ENCODE results near the gene MMP17. TPM values are rescaled to one million over a fixed set of nuclear protein-coding genes. Genes with fewer than 3 reads are reported as not detected.
A peak's percentile ranks its signal among the peaks of the same experiment; 100 is the strongest.

The MMP17 gene
- total and polyA plus RNA-seq, 8 donors = 0.58 to 21.5 (median 2.5) TPM

- ATAC-seq (no peak), FAIRE-seq (no peak), DNase-seq (no peak)
- intact Hi-C loops (cut with DNase I) = no loop called here
- Histone ChIP-seq H3K27me3 (no peaks in the 10 kb centered on the region), H3K36me3 (no peaks in the 10 kb centered on the region), H3K4me1 (no peaks in the 10 kb centered on the region), H3K27ac (no peak overlapping the region), H3K9me3 (no peaks in the 10 kb centered on the region), H3K4me3 (no peak overlapping the region)
- WGBS, 2 donors = 70 to 86% methylated on average over 10 of the region's 10 CpGs
- TF ChIP-seq, protein P1, sequence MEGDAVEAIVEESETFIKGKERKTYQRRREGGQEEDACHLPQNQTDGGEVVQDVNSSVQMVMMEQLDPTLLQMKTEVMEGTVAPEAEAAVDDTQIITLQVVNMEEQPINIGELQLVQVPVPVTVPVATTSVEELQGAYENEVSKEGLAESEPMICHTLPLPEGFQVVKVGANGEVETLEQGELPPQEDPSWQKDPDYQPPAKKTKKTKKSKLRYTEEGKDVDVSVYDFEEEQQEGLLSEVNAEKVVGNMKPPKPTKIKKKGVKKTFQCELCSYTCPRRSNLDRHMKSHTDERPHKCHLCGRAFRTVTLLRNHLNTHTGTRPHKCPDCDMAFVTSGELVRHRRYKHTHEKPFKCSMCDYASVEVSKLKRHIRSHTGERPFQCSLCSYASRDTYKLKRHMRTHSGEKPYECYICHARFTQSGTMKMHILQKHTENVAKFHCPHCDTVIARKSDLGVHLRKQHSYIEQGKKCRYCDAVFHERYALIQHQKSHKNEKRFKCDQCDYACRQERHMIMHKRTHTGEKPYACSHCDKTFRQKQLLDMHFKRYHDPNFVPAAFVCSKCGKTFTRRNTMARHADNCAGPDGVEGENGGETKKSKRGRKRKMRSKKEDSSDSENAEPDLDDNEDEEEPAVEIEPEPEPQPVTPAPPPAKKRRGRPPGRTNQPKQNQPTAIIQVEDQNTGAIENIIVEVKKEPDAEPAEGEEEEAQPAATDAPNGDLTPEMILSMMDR (IDR thresholded peaks at IDR 0.05) = no peak
These were observed 39.3 kb downstream of the MMP17 start for GRCh38 chr12:131867471-131867870.

DNA sequence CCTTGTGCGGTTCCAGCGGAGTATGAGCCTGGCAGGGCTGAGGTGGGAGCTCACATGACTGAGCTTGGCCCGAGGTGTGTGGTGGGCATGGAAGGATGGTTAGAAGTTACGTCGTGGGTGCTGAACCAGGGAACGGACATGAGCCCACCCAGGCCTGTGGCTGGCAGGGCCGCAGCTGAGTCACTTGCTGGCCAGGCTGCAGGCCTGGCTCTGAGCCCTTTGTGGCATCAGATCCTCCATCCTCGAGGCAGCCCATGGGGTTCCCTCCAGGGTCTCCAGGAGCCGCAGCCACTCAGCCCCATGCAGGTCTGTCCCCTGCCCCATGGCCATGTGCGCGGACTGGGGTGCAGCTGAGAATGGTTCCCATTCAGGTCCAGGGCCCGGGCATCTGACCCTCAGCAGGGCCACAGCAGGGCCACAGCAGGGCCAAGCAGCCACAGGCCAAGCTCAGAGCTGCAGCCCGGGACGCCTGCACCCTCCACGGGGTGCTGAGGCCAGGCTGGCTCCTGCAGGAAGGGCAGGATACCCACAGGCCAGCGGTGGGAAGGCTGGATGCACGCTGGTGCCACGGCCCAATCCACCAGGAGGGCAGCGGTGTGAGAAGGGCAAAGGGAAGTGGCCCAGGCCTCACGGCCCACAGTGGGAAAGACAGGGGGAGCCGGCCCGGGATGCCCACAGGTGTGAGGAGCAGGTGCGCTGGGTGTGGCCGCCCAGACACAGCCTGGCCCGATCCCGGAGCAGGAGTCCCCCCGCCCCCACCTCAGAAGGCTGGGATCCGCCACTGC, 39.9 kb downstream of the MMP17 start:
- H3K9me3 ChIP-seq = no peaks in the 10 kb centered on the region
- ATAC-seq (no peak), FAIRE-seq (no peak), DNase-seq (no peak)
- TF ChIP-seq, protein P1 (IDR thresholded peaks at IDR 0.05) = no peak
- no peak overlapping the region for H3K27ac ChIP-seq
- no peak overlapping the region for H3K4me3 ChIP-seq
- H3K4me1 ChIP-seq = no peaks in the 10 kb centered on the region
- no peaks in the 10 kb centered on the region for H3K27me3 ChIP-seq
- no peaks in the 10 kb centered on the region for H3K36me3 ChIP-seq
- WGBS, 2 donors = 73 to 78% methylated on average over 27 to 28 of the region's 28 CpGs
- intact Hi-C loops (cut with DNase I) = no loop called here

DNA sequence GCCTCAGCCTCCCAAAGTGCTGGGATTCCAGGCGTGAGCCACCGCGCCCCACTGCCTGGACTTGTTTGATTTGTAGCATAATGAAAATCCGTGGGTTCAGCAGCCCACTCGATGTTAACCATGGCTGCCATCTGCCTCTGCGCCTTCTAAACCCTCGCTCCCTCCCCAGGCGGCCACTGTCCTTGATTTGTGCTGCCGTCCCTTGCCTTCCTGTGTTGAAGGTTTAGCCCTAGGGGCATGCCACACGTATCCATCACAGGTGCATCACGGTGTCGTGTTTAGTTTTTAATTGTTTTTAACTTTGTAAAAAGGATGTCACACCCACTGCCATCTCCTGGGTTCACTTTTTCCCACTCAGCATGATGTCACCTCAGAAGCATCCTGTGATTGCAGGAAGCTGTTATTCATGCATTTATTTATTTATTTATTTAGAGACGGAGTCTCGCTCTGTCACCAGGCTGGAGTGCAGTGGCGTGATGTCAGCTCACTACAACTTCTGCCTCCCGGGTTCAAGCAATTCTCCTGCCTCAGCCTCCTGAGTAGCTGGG, 41.8 kb downstream of the MMP17 start:
- TF ChIP-seq, protein P1 (IDR thresholded peaks at IDR 0.05) = no peak
- Histone ChIP-seq H3K4me3 (no peak overlapping the region), H3K9me3 (no peaks in the 10 kb centered on the region), H3K27ac (no peak overlapping the region), H3K36me3 (no peaks in the 10 kb centered on the region), H3K27me3 (no peaks in the 10 kb centered on the region), H3K4me1 (no peaks in the 10 kb centered on the region)
- ATAC-seq (peak in 1 of 4 donors; percentile 30), DNase-seq (no peak), FAIRE-seq (no peak)
- intact Hi-C loops (cut with DNase I) = no loop called here
- WGBS, 2 donors = 54 to 55% methylated on average over 16 of the region's 16 CpGs

DNA sequence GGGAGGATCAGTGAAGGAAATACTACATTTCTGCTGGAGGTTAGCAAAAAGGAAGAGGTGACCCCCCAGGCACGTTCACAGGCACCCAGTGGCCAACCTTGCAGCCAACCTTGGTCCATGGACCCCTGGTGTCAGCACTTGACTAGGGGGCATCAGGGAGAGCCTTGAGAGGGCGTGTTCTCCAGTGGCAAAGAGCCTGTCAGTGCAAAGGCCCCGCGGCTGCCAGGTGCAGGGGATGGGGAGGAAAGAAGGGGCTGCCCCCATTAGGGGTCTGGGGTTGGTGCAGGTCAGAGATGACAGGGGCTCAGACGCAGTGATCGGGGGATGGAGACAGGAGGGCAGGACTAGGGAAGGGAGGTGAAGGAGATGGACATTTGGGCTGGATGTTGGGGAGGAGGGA, 43.5 kb downstream of the MMP17 start:
- DNase-seq = no peak
- H3K27ac ChIP-seq = no peak overlapping the region
- H3K36me3 ChIP-seq = no peaks in the 10 kb centered on the region
- no peak overlapping the region for H3K4me3 ChIP-seq
- H3K9me3 ChIP-seq = no peaks in the 10 kb centered on the region
- TF ChIP-seq, protein P1 (IDR thresholded peaks at IDR 0.05) = no peak
- intact Hi-C loops (cut with DNase I) = no loop called here
- ATAC-seq = no peak
- 87 to 88% methylated on average over 6 of the region's 6 CpGs for WGBS, 2 donors
- FAIRE-seq = no peak
- no peaks in the 10 kb centered on the region for H3K27me3 ChIP-seq
- H3K4me1 ChIP-seq = no peaks in the 10 kb centered on the region

Data from pancreas (tissue), 10 donors.